Dedifferentiated amniotic fluid mesenchymal stem cell (primary cell): Measurements from ENCODE around the gene NARS2.

ENCODE experiments used
- DNase-seq: peaks from one replicate; pipeline ENCODE4 v3.0.0-alpha.2; 2016; ENCODE audit errors: extremely low spot score

Gene NARS2

GRCh38 chr11:78416285-78417174 is 158.1 kb downstream of the NARS2 start:
- peak; percentile 81 for DNase-seq

- DNase-seq: no peak
These were observed 159.3 kb downstream of the NARS2 start for GRCh38 chr11:78415338-78415737.

DNA sequence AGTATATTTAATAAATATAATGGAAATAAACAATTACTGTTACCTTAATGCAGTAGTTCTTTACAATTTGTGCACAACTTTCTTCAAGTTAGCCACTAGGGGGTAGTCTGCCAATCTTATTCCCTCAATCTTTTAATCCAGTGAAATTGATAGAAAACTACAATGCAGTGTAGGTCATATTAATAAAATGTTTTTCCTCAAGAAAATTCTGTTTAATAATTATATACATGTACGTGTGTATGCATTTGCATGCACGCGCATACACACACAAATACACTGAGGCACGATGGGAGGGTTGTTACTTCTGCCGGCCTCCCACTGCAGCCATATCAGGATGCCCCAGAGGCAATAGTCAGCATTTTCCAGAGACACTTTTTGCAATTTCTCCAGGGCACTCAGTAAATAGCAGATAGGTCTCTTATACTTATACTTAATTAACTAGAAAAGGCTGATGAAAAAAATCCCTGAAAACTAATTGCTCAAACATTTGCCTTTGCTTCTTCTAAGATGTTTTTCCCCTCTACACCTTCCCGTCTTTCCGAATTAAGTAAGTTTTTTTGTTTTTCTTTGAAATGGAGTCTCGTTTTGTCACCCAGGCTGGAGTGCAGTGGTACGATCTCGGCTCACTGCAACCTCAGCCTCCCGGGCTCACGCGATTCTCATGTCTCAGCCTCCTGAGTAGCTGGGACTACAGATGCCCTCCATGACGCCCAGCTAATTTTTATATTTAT is 160.2 kb downstream of the NARS2 start:
- DNase-seq: no peak

DNA sequence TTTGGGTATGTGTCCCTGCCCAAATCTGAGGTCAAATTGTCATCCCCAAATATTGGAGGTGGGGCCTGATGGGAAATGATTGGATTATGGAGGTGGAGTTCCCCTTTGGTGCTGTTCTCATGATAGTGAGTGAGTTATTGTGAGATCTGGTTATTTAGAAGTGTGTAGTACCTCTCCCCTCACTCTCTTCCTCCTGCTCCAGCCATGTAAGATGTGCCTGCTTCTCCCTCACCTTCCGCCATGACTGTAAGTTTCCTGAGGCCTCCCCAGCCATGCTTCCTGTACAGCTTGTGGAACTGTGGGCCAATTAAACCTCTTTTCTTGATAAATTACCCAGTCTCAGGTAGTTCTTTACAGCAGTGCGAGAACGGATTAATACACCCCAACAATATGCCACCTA is 166.0 kb downstream of the NARS2 start:
- DNase-seq: no peak

GRCh38 chr11:78406568-78407196 is 168.0 kb downstream of the NARS2 start:
- DNase-seq: no peak

- no peak for DNase-seq
These were observed 168.9 kb downstream of the NARS2 start for GRCh38 chr11:78405805-78406204.

- DNase-seq: no peak
These were observed 170.9 kb downstream of the NARS2 start for GRCh38 chr11:78403781-78404180.

DNA sequence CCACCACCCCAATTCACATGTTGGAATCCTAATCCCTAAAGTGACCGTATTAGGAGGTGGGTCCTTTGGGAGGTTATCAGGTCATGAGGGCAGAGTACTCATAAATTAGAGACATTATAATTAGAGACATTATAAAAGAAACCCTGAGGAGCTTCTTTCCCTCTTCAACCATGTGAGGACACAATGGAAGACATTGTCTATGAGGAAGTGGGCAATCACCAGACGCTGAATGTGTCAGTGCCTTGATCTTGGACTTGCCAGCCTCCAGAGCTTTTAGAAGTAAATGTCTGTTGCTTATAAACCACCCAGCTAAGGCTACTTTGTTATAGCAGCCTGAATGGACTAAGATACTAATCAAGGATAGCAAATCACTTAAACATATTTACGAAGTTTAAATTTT is 171.8 kb downstream of the NARS2 start:
- no peak for DNase-seq

DNA sequence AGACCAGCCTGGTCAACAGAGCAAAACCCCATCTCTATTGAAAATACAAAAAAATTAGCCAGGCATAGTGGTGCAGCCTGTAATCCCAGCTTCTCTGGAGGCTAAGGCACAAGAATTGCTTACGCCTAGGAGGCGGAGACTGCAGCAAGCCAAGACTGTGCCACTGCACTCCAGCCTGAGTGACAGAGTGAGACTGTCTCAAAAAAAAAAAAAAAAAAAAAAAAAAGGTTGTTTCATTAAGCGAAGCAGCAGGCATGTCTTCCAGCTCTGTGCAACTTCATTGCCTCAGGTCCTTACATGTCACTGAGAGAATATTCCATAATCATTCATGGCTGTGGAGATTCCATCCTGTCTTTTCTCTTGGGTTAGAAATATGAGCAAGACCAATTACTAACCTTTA is 174.0 kb downstream of the NARS2 start:
- no peak for DNase-seq

- DNase-seq: no peak
These were observed 174.5 kb downstream of the NARS2 start for GRCh38 chr11:78400116-78400515.

DNA sequence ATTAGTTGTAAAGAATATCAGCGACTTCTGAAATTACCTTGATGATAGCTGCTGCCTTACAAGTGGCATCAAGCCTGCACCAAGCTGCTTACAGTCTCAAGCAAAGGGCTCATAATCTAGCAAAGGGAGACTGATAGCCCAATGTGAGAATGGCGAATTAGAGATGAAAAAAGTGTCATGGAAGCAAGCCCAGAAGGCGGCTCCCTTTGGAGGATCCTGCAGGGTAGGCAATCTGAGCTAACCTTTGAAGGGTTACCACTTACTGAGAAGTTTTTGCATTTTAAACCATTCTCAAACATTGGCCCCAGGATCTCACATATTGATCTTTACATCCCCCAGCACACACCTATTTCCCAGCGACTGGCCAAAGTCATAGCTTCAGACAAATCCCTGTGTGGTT is 175.5 kb downstream of the NARS2 start:
- DNase-seq: no peak

GRCh38 chr11:78398715-78399114 is 175.9 kb downstream of the NARS2 start:
- DNase-seq: no peak

DNA sequence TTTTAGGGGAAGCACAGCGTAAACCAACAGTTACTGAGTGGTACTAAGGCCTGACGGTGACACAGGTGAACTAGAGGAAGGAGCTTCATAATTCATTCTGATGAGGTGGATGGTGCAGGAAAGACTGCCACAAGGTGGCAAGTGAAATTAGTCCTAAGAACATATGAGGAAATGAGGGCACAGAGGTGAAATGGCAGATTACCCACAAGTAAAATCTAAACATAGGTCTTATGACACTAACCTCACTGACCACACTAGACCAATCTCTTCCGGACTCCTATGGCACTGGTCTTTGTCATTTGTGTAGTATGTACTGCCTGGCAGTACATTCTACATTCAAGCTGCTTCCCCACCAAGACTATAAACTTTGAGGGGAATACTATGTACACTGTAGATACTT is 177.3 kb downstream of the NARS2 start:
- DNase-seq: no peak

- no peak for DNase-seq
These were observed 179.1 kb downstream of the NARS2 start for GRCh38 chr11:78395597-78395996.

DNA sequence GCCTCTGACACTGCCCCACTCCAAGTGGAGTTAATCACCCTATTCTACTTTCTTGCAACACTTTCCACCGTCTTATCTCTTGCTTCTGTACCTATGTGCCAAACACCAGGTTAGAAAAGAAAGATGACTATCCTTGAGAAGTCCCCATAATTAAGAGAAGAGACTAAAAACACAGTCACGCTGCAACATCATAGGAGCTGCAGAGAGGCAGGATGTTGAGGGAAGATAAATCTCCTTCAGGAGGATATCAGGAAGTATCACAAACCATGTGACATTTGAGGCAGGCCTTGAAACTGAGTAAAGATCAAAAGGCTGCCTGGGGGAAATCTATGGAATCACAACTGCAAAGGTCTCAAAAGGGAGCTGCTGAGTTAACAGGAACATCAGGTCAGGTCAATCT is 181.8 kb downstream of the NARS2 start:
- DNase-seq: no peak

- no peak for DNase-seq
These were observed 183.2 kb downstream of the NARS2 start for GRCh38 chr11:78391424-78391823.

- no peak for DNase-seq
These were observed 183.9 kb downstream of the NARS2 start for GRCh38 chr11:78390809-78391208.

DNA sequence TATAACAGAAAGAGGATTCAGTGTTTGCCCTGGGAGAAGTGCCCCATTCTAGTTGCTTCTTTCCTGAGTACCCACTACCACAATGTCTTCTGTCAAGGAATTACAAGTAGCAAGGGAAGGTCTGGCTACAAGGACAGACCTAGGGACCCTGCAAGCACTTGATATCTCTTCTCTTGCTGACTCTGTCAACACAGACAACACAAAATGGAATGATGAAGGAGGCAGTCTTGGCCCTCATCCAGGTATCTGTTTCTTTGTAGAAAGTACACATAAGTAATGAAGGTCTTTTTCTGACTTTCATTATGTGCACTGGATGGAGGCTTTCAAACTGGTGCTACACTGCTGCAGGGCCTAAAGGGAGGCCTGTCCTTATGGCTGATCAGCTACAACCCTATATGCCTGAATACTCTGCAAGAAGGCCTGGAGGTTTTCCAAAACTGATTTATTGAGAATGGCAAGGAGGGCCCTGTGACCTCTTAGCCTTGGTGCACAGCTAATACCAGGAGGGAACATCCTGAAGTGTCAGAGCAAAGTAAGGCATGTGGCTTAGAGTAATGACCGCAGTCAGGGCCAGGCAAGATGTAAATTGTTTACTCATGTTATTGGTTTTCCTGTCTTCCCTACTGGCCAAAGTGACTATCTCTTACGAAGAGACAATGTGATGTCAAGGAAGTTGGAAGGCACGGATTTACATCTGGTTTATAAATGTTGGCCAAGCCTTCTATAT is 188.3 kb downstream of the NARS2 start:
- DNase-seq: no peak
